Endothelial cell of umbilical vein (primary cell): Measurements from ENCODE around the gene DTD2. TPM values are rescaled to one million over a fixed set of nuclear protein-coding genes. Genes with fewer than 3 reads are reported as not detected.
"Not testable (repeated sequence)": the region's sequence is repeated elsewhere in the genome, so short reads cannot be mapped to it uniquely, and the experiment has no call there.

ENCODE experiments used
- BruUV-seq: library from RNA; stranded (reverse); fragments of 400-500 nt; replicated peaks from 2 replicates; lab custom pipeline; 2021; lab: Mats Ljungman, UMichigan
- CTCF ChIA-PET: fragments of 300-600, 350-600 bp; sonication (Branson Sonifier 250); formaldehyde crosslinking; loops from one replicate; lab custom pipeline; 2021; ENCODE audit warnings: antibody characterized with exemption, inconsistent platforms; lab: Charles Lee
- POLR2A ChIA-PET: fragments of 300-600, 350-600 bp; sonication (Branson Sonifier 250); formaldehyde crosslinking; loops from one replicate; lab custom pipeline; 2021; ENCODE audit warnings: antibody characterized with exemption, inconsistent platforms; lab: Charles Lee
- DNase-seq: peaks from one replicate; pipeline ENCODE4 v3.0.0-alpha.2; 2011; ENCODE audit warnings: low read depth, low spot score
- FAIRE-seq: peaks from 2 replicates; lab custom pipeline; 2011; peaks lifted over from hg19 to GRCh38; lab: Jason Lieb, UNC
- H2AFZ ChIP-seq: 2 replicates; pipeline ENCODE4 v1.6.0; 2012; ENCODE audit warnings: low read depth, low read length, control low read depth, inconsistent platforms
- H3K27ac ChIP-seq: 2 replicates; pipeline ENCODE4 v1.5.1; 2011; ENCODE audit warnings: low read depth, mild to moderate bottlenecking, control low read depth, low read length, moderate library complexity; ENCODE audit not compliant: insufficient read depth
- H3K27me3 ChIP-seq, 2 experiments: 2 replicates each; pipeline versions ENCODE4 v1.6.0 to v1.6.1; 2011; ENCODE audit warnings: low read length in 2 of 2, mixed read lengths in 1 of 2; ENCODE audit not compliant: control insufficient read depth in 2 of 2, insufficient read depth in 2 of 2
- H3K36me3 ChIP-seq, 2 experiments: 2 replicates in 1 of 2; 3 replicates in 1 of 2; pipeline ENCODE4 v1.5.1; 2011; ENCODE audit warnings: low read length in 2 of 2, mild to moderate bottlenecking in 1 of 2, moderate library complexity in 1 of 2; ENCODE audit not compliant: control insufficient read depth in 2 of 2, insufficient read depth in 2 of 2; ENCODE audit errors: extremely low read depth in 1 of 2
- H3K4me1 ChIP-seq: 3 replicates; pipeline ENCODE4 v1.5.1; 2011; ENCODE audit warnings: mild to moderate bottlenecking, low read length; ENCODE audit not compliant: control insufficient read depth, insufficient read depth; ENCODE audit errors: extremely low read depth
- H3K4me2 ChIP-seq: 2 replicates; pipeline ENCODE4 v1.6.1; 2011; ENCODE audit warnings: low read length, control low read depth, mixed read lengths; ENCODE audit not compliant: insufficient read depth
- H3K4me3 ChIP-seq, 3 experiments: fragments of 200-600 bp in 1 of 3; sonication (generic), shearing (Covaris generic) in 1 of 3; replicated peaks in 1 of 3; 2 replicates each; pipeline ENCODE4 v1.5.1; 2011 to 2016; ENCODE audit warnings: control low read depth in 3 of 3, low read length in 3 of 3, mild to moderate bottlenecking in 2 of 3, inconsistent platforms in 1 of 3, low read depth in 1 of 3, moderate library complexity in 1 of 3; ENCODE audit not compliant: insufficient read depth in 1 of 3
- H3K79me2 ChIP-seq: 2 replicates; pipeline ENCODE4 v1.6.0; 2012; ENCODE audit warnings: low read length, inconsistent platforms; ENCODE audit not compliant: control insufficient read depth, insufficient read depth
- H3K9ac ChIP-seq: replicated peaks from 2 replicates; pipeline ENCODE3; 2011; ENCODE audit warnings: low read length, control low read depth; ENCODE audit not compliant: insufficient read depth; ENCODE audit errors: extremely low read depth
- H3K9me1 ChIP-seq: replicated peaks from 3 replicates; pipeline ENCODE4 v1.6.0; 2011; ENCODE audit warnings: mild to moderate bottlenecking, low read length; ENCODE audit not compliant: control insufficient read depth, insufficient read depth; ENCODE audit errors: extremely low read depth
- H3K9me3 ChIP-seq: replicated peaks from 2 replicates; pipeline ENCODE4 v1.5.1; 2012; ENCODE audit warnings: low read length, inconsistent platforms; ENCODE audit not compliant: control insufficient read depth, insufficient read depth
- H4K20me1 ChIP-seq: replicated peaks from 2 replicates; pipeline ENCODE3; 2011; ENCODE audit warnings: mild to moderate bottlenecking, low read length; ENCODE audit not compliant: control insufficient read depth, insufficient read depth; ENCODE audit errors: extremely low read depth
- EZH2 ChIP-seq: IDR thresholded peaks from 2 replicates; pipeline ENCODE4 v1.6.1; 2012; ENCODE audit warnings: borderline replicate concordance, low read depth, mild to moderate bottlenecking, moderate library complexity, low read length, inconsistent platforms; ENCODE audit not compliant: severe bottlenecking
- FOS ChIP-seq: IDR thresholded peaks from 2 replicates; pipeline ENCODE4 v1.6.1; 2011; ENCODE audit warnings: mild to moderate bottlenecking, low read length, moderate library complexity, borderline replicate concordance; ENCODE audit not compliant: insufficient read depth
- GATA2 ChIP-seq: IDR thresholded peaks from 2 replicates; pipeline ENCODE4 v1.7.0; 2011; ENCODE audit warnings: low read depth, mild to moderate bottlenecking, moderate library complexity, mixed read lengths, low read length; ENCODE audit not compliant: insufficient read length, insufficient read depth
- JUN ChIP-seq: IDR thresholded peaks from 2 replicates; pipeline ENCODE4 v1.6.1; 2011; ENCODE audit warnings: borderline replicate concordance, low read depth; ENCODE audit not compliant: insufficient read length, insufficient read depth
- MYC ChIP-seq: IDR thresholded peaks from one replicate; pipeline ENCODE4 v1.6.1; 2011; ENCODE audit warnings: mild to moderate bottlenecking, low read depth, low read length
- POLR2A ChIP-seq: IDR thresholded peaks from 2 replicates; pipeline ENCODE4 v1.6.1; 2012; ENCODE audit warnings: low read depth, mild to moderate bottlenecking, control low read depth, low read length
- POLR2AphosphoS5 ChIP-seq: IDR thresholded peaks from 2 replicates; pipeline ENCODE4 v1.6.1; 2012; ENCODE audit warnings: low read depth, mild to moderate bottlenecking, control low read depth, low read length, moderate library complexity; ENCODE audit not compliant: insufficient read depth
- dilution Hi-C: fragments of 300-500 bp; cut with MboI; formaldehyde crosslinking; loops from one replicate; pipeline ENCODE4 v1.15.0; 2019; ENCODE audit warnings: low sequenced_read_pairs; ENCODE audit not compliant: extremely low pct_ligation_motif_present
- intact Hi-C: fragments of 100-400 bp; cut with micrococcal nuclease; formaldehyde crosslinking; loops from one replicate; pipeline ENCODE4 v1.10.0; 2022
- polyA plus RNA-seq, 4 experiments: library from polyadenylated mRNA; depleted of rRNA in 3 of 4; stranded (reverse) in 3 of 4; unstranded in 1 of 4; fragments of >200 nt; gene quantifications; 2 replicates each; pipeline versions ENCODE4 v1.2.1 to v1.2.3, GENCODE V29; 2011 to 2012; ENCODE audit warnings: missing spikeins in 1 of 4
- total RNA-seq: library from RNA; stranded (reverse); gene quantifications from 2 replicates; pipeline ENCODE4 v1.2.3, GENCODE V29; 2021
- TF ChIP-seq, protein P1 (sequence below), 2 donors: IDR thresholded peaks; 1 replicate in 1 of 2; 2 replicates in 1 of 2; pipeline ENCODE4 v1.5.1; 2011; ENCODE audit warnings: low read length in 2 of 2, mild to moderate bottlenecking in 2 of 2, moderate library complexity in 2 of 2, control low read depth in 1 of 2, inconsistent platforms in 1 of 2, low read depth in 1 of 2; ENCODE audit not compliant: insufficient read depth in 1 of 2; ENCODE audit errors: extremely low read depth in 1 of 2
- TF ChIP-seq, protein P2 (sequence below): IDR thresholded peaks from 2 replicates; pipeline ENCODE4 v1.6.1; 2011; ENCODE audit not compliant: insufficient read depth, insufficient read length

Gene DTD2
- total and polyA plus RNA-seq, 2 donors (not counting 3 experiments of a cell fraction or from before 2014, with no cell fraction given), result 9.2 to 14.4 TPM

DNA sequence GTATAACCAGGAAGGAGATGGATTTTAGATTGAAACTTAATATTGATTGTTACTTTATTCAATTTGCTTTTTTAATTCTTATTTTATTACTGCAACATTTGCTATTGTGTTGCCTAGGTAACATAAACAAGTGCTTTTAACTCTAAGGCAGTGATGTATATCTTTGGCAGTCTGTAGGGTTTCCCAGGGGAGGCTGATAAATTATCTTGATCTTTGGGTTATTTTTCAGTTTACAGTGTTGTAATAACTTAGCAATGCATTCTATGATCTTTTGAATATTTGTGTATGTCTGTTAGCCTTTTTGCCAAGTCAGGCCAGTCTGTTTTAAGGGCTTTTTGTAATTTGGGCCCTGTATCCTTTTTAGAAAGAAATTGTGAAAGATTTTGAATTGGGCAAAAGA, 7.8 kb upstream of the DTD2 start:
- CTCF ChIA-PET, result interaction anchor here (0.9 kb wide), 1 partner anchor 16 kb away, joined by 3 read pairs; no protein-coding TSS in a partner anchor
- Histone ChIP-seq H3K36me3 (no peaks in the 10 kb centered on the region), H3K4me2 (no peak overlapping the region), H3K27me3 (no peaks in the 10 kb centered on the region), H3K4me1 (no peaks in the 10 kb centered on the region), H3K9ac (no peak overlapping the region), H3K4me3 (no peak overlapping the region), H3K9me3 (no peaks in the 10 kb centered on the region), H3K27ac (no peak overlapping the region), H4K20me1 (no peaks in the 10 kb centered on the region), H3K9me1 (no peaks in the 10 kb centered on the region), H3K79me2 (no peaks in the 10 kb centered on the region), H2AFZ (no peak overlapping the region)
- TF ChIP-seq EZH2 (no peak), POLR2AphosphoS5 (no peak), MYC (no peak), POLR2A (no peak), FOS (no peak), JUN (no peak), GATA2 (no peak)
- TF ChIP-seq, protein P1, sequence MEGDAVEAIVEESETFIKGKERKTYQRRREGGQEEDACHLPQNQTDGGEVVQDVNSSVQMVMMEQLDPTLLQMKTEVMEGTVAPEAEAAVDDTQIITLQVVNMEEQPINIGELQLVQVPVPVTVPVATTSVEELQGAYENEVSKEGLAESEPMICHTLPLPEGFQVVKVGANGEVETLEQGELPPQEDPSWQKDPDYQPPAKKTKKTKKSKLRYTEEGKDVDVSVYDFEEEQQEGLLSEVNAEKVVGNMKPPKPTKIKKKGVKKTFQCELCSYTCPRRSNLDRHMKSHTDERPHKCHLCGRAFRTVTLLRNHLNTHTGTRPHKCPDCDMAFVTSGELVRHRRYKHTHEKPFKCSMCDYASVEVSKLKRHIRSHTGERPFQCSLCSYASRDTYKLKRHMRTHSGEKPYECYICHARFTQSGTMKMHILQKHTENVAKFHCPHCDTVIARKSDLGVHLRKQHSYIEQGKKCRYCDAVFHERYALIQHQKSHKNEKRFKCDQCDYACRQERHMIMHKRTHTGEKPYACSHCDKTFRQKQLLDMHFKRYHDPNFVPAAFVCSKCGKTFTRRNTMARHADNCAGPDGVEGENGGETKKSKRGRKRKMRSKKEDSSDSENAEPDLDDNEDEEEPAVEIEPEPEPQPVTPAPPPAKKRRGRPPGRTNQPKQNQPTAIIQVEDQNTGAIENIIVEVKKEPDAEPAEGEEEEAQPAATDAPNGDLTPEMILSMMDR (IDR thresholded peaks at IDR 0.05; ENCODE audit: extremely low read depth in 1 of 2, insufficient read depth in 1 of 2, low read depth in 1 of 2, low read length in 2 of 2), result no peak
- TF ChIP-seq, protein P2, sequence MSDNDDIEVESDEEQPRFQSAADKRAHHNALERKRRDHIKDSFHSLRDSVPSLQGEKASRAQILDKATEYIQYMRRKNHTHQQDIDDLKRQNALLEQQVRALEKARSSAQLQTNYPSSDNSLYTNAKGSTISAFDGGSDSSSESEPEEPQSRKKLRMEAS, result no peak
- BruUV-seq, result no TSS peak
- DNase-seq (no peak), FAIRE-seq (no peak)
- dilution Hi-C loops, result no loop called here
- POLR2A ChIA-PET, result no interaction called here
- intact Hi-C loops, result no loop called here

GRCh38 chr14:31462450-31462849, 5.1 kb upstream of the DTD2 start:
- CTCF ChIA-PET, result interaction anchor here (1.3 to 1.5 kb wide), 2 partner anchors 13 to 48 kb away, joined by 3 to 4 read pairs; no protein-coding TSS in a partner anchor
- H3K36me3 ChIP-seq, BruUV-seq, H3K4me3 ChIP-seq, H3K9me3 ChIP-seq, H3K27ac ChIP-seq, H3K4me1 ChIP-seq, H4K20me1 ChIP-seq, DNase-seq, H3K9ac ChIP-seq, H3K79me2 ChIP-seq, intact Hi-C loops, H3K9me1 ChIP-seq, POLR2A ChIA-PET, dilution Hi-C loops, FAIRE-seq, H3K27me3 ChIP-seq, H2AFZ ChIP-seq, H3K4me2 ChIP-seq: not testable (repeated sequence)
